Ascending aorta (tissue), 2 donors: Measurements from ENCODE around the gene SLC16A5. TPM values are rescaled to one million over a fixed set of nuclear protein-coding genes. Genes with fewer than 3 reads are reported as not detected.

Source experiments
- DNase-seq, 2 donors: peaks; one replicate each; pipeline ENCODE4 v3.0.0-alpha.2; 2019; ENCODE audit warnings: low spot score in 2 of 2
- H3K27ac ChIP-seq, 2 donors: fragments of 200-600 bp; sonication (generic); one replicate each; pipeline ENCODE4 v1.5.1; 2016 to 2017; ENCODE audit warnings: mild to moderate bottlenecking in 1 of 2
- H3K27me3 ChIP-seq: fragments of 200-600 bp; sonication (generic); one replicate; pipeline ENCODE4 v1.5.1; 2017
- H3K36me3 ChIP-seq, 2 donors: fragments of 200-600 bp; sonication (generic); one replicate each; pipeline ENCODE4 v1.5.1; 2016
- H3K4me1 ChIP-seq, 2 donors: fragments of 200-600 bp; sonication (generic); one replicate each; pipeline ENCODE4 v1.5.1; 2016 to 2017; ENCODE audit warnings: mild to moderate bottlenecking in 1 of 2
- H3K4me3 ChIP-seq, 2 donors: fragments of 200-600 bp; sonication (generic); one replicate each; pipeline ENCODE4 v1.5.1; 2016 to 2017; ENCODE audit warnings: mild to moderate bottlenecking in 1 of 2
- H3K9me3 ChIP-seq, 2 donors: fragments of 200-600 bp; sonication (generic); one replicate each; pipeline ENCODE4 v1.5.1; 2016
- CTCF ChIP-seq, 3 experiments: fragments of 200-600 bp in 2 of 3; fragments of 450-650 bp in 1 of 3; sonication (generic) in 2 of 3; IDR thresholded peaks; one replicate each; pipeline ENCODE4 v1.5.1; 2016 to 2019; ENCODE audit warnings: antibody characterized with exemption in 3 of 3, mild to moderate bottlenecking in 1 of 3, moderate library complexity in 1 of 3
- intact Hi-C: fragments of 100-400 bp; cut with DNase I; formaldehyde crosslinking; loops from one replicate; pipeline ENCODE4 v1.15.1; 2023
- total RNA-seq: library from RNA; depleted of rRNA; stranded (reverse); fragments of >200 nt; gene quantifications from one replicate; pipeline ENCODE4 v1.1.0, GENCODE V29; 2016

SLC16A5 gene
- total RNA-seq, 1 donor from 2014 or later = 101 TPM

- no peaks in the 10 kb centered on the region for H3K27me3 ChIP-seq
- peaks cover 9 to 13% of the 10 kb centered on the region in 2 donors for H3K4me1 ChIP-seq
- H3K9me3 ChIP-seq = no peaks in the 10 kb centered on the region
- TF ChIP-seq CTCF (IDR thresholded peaks at IDR 0.05) = no peak
- peaks cover 4 to 15% of the 10 kb centered on the region in 2 donors for H3K36me3 ChIP-seq
- DNase-seq = peak; percentile 88 to 98
- peak within 1 kb of the TSS; percentile 90 for H3K27ac ChIP-seq
- intact Hi-C loops = loop anchor here (1.0 to 2.0 kb wide), 5 partner anchors 11 to 359 kb away; partner anchors contain the start of genes ARMC7, CDR2L, GRB2 and NUP85
- peak within 1 kb of the TSS; percentile 64 to 74 for H3K4me3 ChIP-seq
Measured at GRCh38 chr17:75046407-75047289, 41.1 kb upstream of the SLC16A5 start, which contains the start of the genes ATP5PD and KCTD2. Gene ATP5PD (minus strand): TSS chr17:75046969. CDS start chr17:75042650, 4,319 bp downstream. Gene KCTD2 (plus strand): TSS chr17:75047225. CDS start chr17:75047251, 26 bp downstream.

GRCh38 chr17:75047398-75048098 lies 40.2 kb upstream of the SLC16A5 start:
- peaks cover 9 to 13% of the 10 kb centered on the region in 2 donors for H3K4me1 ChIP-seq
- intact Hi-C loops = loop anchor here (1.0 to 2.0 kb wide), 3 partner anchors 61 to 358 kb away; partner anchors contain the start of genes ARMC7, GRB2 and NUP85
- peak in 1 of 2 donors; percentile 69 for DNase-seq

GRCh38 chr17:75048249-75048878 lies 39.4 kb upstream of the SLC16A5 start:
- Histone ChIP-seq H3K4me3 (peak overlapping the region; percentile 64 to 74), H3K27me3 (no peaks in the 10 kb centered on the region), H3K36me3 (peaks cover 6 to 18% of the 10 kb centered on the region in 2 donors), H3K9me3 (no peaks in the 10 kb centered on the region), H3K27ac (peak overlapping the region; percentile 90), H3K4me1 (peaks cover 9 to 13% of the 10 kb centered on the region in 2 donors)
- intact Hi-C loops = no loop called here
- DNase-seq = peak in 1 of 2 donors; percentile 73
- TF ChIP-seq CTCF (IDR thresholded peaks at IDR 0.05) = no peak

More at GRCh38 chr17:75047398-75048098, 40.2 kb upstream of the SLC16A5 start:
- peak overlapping the region; percentile 90 for H3K27ac ChIP-seq
- H3K9me3 ChIP-seq = no peaks in the 10 kb centered on the region
- H3K36me3 ChIP-seq = peaks cover 0 to 11% of the 10 kb centered on the region in 2 donors
- H3K27me3 ChIP-seq = no peaks in the 10 kb centered on the region
- peak overlapping the region; percentile 64 to 74 for H3K4me3 ChIP-seq
- TF ChIP-seq CTCF (IDR thresholded peaks at IDR 0.05) = no peak

- peak overlapping the region in 1 of 2 donors; percentile 90 for H3K27ac ChIP-seq
- peak overlapping the region in 1 of 2 donors; percentile 74 for H3K4me3 ChIP-seq
- H3K4me1 ChIP-seq = peaks cover 9 to 13% of the 10 kb centered on the region in 2 donors
- intact Hi-C loops = no loop called here
- no peaks in the 10 kb centered on the region for H3K27me3 ChIP-seq
- no peak for TF ChIP-seq CTCF (IDR thresholded peaks at IDR 0.05)
- H3K36me3 ChIP-seq = peaks cover 12 to 25% of the 10 kb centered on the region in 2 donors
- no peaks in the 10 kb centered on the region for H3K9me3 ChIP-seq
- no peak for DNase-seq
Measured at GRCh38 chr17:75049057-75049456, 38.7 kb upstream of the SLC16A5 start.

GRCh38 chr17:75049706-75050105 lies 38.0 kb upstream of the SLC16A5 start:
- Histone ChIP-seq H3K27me3 (no peaks in the 10 kb centered on the region), H3K36me3 (peaks cover 16 to 32% of the 10 kb centered on the region in 2 donors), H3K4me1 (peaks cover 9 to 13% of the 10 kb centered on the region in 2 donors), H3K9me3 (no peaks in the 10 kb centered on the region), H3K4me3 (no peak overlapping the region), H3K27ac (no peak overlapping the region)
- intact Hi-C loops = no loop called here
- TF ChIP-seq CTCF (IDR thresholded peaks at IDR 0.05) = no peak
- DNase-seq = no peak
